Activated naive CD8-positive, alpha-beta T cell treated with anti-CD3 and anti-CD28 coated beads, Interleukin-2, amount 50 U/mL, for 16 hours (primary cell): ENCODE measurements around the gene PREX1.

ENCODE experiments used
- DNase-seq: peaks from one replicate; pipeline ENCODE4 v3.0.0-alpha.2; 2020; ENCODE audit warnings: low read depth, low spot score

PREX1 gene

DNA sequence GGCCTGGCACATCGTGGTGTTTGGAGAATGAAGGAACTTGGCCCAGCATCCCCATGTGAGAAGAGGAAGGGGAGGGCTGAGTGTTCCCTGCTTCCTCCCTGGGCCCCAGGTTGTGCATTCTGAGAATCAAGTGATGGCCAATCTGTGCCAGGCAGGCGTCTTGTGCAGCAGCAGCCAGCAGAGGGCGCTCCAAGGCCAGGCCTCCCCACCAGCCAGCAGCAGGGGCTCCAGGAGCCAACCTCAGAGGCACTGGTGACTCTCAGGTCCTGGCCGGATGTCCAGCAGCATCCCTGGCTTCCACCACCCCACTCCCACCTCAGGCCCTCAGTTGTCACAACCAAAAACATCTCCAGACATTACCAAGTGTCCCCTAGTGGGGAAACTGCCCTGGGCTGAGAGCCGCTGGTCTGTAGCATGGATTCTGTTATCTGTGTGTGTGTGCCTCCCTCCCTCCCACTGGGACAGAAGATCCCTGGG is 192.0 kb downstream of the PREX1 start:
- DNase-seq = peak; percentile 50

DNA sequence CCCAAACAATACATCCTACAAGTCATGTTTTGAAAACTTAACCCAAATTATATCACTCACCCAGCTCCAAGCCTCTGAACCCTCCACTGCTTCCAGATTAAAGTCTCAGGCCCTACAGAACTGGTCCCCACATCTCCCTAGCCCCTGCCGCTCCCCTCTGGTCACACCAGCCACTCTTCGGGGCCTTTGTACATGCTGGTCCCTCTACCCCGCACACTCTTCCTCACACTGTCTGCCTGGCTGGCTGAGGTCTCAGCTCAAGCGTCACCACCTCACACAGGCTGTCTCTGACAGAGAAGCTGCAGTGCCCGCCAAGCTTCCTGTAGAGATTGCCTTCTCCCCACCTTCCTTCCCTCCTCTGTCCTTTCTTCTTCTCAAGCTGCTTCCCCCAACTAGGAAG is 192.4 kb downstream of the PREX1 start:
- no peak for DNase-seq

- no peak for DNase-seq
These were observed 193.2 kb downstream of the PREX1 start for GRCh38 chr20:48634641-48635040.

GRCh38 chr20:48633620-48634257 is 194.1 kb downstream of the PREX1 start:
- no peak for DNase-seq

DNA sequence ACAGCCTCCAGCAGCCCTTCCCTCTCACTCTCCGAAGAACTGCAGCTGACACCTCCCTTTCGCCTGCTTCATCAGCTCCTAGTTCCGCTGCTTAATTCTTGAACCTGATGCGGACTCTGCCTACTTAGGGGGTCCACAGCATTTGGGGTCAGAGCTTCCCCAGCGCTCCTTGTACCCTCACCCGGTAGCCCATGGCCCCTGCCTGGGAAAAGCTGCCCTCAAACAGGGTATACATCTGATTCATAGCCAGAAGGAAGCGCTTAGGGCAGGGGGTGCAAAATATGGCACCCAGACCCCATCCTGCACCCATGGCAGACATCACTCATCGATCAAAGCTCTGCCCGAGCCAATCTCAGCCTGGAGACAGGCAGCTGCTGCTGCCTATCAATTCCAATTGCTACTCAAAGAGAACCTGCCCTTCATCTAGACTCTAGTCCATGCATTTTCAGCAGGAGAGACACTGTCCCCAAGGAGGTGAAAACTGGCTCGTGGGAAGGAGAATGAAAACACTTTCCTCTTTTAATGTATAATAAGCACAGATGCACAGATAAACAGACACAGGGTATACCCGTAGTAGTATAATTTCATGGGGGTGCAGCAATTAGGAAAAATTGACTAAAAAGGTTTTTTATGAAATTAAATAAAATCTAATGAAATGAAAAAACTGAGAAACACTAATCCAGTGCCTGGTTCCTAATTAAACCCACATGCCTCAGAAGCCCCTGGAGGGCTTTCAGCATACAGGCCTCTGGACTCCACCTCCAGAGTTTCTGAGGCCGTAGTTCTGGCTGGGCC is 194.8 kb downstream of the PREX1 start:
- DNase-seq = no peak

DNA sequence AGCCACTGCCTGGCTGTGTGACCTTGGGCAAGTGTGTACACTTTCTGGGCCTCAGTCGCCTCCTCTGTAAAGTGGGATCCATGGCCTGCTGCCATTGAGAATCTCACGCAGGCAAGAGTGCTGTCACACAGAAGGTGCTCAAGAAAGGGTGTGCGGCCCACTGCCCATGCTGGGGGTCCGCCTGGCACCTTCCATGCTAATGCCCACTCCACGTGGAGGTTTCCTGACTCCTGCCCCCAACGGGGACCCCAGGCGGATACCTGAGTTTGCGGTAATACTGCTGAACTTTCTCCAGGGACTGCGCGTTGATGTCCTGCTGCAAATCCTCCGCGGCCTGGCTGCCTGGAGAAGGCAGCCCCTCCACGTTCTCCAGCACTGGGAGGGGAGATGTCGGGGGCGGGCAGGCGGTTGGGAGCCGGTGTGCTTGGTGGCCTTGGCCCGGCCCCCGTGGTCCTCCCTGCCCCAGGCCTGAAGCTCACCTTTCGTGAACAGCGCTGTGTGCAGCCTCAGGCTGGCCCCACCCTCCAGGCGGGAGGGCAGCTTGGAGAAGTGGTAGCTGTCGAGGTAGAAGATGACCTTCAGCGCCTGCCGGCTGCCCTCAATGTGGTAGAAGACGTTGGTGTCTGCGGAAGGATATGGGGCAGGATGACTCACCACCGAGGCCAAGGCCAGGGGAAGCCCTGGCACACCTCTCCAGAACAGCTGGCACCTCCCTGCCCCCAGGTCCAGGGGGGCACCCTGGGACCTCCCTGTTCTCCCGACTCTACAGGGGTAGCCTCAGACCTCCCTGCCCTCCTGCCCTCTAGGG is 195.6 kb downstream of the PREX1 start:
- DNase-seq = no peak

GRCh38 chr20:48631114-48632016 is 196.4 kb downstream of the PREX1 start:
- DNase-seq = no peak

DNA sequence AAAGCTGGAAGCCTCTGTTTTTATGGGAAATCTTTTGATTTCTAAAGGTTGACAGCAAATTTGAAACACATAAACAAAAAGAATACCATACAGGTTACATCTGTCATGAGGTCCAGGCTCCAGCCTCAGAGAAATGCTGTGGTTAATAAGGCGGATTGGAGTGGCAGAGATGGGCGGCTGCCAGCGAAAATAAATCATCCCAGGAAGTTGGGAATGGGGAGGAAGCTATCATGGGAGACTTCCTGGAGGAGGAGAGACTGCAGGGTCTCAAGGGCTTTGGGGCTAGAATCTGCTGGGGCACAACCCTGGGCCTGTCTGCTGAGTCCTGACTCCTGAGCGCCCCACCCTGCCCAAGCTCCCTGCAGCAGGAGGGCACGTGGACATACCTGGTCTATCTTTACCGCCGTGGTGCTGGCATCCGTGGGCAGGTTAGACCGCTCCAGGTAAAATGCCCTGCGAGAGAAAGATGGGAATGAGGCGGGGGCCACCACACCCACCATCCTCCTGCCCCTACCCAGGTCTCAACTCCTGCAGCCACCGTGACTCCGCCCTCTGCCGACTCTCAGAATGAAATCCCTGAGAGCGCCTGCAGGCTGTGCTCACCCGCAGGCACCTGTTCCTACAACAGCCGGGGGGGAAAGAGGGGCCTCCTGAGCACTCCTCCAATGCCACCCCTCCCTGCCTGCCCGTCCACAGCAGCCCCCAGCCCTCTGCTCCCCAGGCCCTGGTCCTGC is 197.3 kb downstream of the PREX1 start:
- DNase-seq = no peak

DNA sequence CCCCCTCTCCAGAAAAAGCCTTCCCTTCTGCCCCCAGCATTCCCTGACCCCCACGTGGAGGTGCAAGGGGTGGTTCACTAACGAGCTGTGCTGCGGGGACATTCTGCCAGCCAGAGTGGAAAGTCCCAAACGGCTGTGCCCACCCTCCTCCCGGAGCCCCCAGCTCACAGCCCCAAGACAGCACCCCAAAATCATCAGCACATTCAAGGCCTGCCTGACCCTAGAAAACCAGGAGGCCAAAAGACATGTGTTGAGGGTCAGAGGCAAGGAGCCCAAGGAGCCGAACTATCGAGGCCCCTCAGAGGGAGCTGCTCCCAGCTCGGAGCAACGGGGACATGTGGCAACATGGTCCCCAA is 197.9 kb downstream of the PREX1 start:
- DNase-seq = no peak

DNA sequence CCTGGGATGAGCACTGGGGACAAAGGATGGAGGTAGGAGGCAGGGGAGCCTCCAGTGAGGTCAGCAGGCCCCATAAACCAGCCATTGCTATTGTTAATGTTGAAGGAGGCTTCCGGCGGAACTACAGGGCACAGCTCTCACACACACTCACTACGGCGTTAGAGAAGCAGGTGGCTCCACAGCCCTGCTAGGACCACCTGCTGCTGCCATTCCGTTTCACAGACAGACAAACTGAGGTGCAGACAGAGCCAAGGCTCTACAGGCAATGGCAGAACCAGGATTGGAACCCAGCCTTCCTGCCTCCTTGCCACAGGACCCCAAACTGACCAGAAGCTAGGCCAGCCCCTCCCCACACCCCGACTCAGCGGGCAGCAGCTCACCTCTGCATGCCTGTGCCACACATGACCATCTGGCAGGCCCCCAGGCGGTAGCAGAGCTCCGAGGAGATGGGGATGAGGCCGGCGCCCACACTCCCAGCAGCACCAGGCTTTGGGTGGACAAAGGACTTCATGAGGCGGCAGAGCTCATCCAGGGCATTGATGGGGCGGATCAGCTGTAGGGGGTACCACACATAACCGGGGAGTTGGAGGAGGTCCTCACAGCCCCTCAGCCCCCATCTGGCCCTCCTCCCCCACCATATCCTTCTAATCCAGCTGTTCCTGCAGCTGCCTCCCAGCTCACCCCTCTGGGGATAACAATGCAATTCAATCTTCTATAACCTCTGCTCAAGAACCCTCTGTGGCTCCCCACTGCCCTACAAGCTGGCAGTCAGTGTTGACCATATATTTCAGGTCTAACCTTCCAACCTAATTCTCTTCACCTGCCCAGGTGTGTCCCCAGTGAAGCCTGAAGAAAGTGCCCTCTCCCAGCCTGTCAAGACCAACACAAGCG is 198.5 kb downstream of the PREX1 start:
- no peak for DNase-seq

GRCh38 chr20:48627737-48628128 is 200.1 kb downstream of the PREX1 start:
- DNase-seq = no peak

GRCh38 chr20:48626938-48627736 is 200.7 kb downstream of the PREX1 start:
- DNase-seq = no peak

- DNase-seq = no peak
These were observed 201.4 kb downstream of the PREX1 start for GRCh38 chr20:48626226-48626937.

DNA sequence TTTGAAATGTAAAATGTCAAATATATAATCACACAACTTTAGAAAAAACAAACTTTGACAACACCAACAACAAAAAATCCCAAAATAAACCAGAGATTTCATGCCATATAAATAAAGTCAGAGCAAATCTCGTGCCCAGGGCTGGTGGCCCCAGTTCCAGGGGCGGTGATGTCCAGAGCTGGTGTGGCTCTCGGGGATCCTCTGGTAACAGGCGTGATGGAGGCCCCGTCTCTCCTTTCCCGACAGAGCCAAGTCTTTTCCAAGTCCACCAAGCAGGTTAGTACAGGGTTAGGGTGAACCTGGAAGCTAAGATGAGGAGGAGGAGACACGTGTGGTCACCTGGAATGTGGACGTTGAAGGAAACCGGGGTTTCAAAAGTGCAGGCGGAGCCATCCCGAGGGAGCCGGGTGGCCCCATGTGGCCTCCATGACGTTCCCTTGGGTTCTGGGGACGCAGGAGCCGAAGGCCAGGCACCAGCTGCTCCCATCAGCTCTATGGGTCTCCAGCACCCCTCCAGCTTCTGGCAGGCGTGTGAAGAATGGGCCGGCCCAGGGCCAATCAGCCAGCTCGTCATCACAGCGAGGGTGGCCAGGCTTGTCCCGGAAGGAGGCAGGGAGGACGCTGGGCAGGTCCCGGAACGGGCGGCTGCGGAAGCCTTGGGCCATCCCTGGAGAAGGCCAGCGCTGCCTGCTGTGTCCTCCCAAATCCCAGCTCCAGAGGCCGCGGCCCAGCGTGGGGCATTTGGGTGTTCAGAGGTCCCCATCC is 202.5 kb downstream of the PREX1 start:
- no peak for DNase-seq

DNA sequence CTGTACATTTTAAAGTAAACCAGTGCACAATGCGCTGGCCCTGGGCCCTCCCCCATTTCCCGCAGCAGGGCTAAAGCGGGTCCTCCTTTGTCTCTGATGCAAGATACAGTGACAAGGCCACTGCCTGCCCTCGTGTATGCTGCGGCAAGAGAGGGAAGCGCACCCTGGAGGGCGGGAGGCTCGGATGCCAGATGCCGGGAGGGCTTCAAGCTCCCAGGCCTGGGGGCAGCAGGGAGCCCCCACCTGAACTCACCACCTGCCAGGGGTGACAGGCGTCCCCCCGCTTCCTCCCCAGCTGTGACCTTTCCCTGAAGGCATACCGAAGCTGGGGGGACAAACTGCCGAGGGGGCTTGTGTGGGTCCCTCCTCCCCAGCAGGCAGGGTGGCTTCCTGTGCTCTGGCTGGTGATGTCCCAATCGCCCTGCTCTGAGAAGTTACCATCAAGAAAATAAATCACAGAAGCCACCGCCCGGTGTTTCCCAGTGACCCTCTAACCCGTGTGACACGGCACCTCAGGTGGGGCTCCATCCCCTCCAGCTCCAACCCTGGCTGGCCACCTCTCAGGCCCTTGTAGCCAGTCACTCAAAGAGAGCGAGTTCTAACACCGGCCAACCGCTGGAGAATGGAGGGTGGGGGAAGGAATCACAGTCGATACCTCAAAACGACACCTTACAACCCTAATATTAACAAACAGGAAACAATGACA is 203.3 kb downstream of the PREX1 start:
- DNase-seq = no peak

DNA sequence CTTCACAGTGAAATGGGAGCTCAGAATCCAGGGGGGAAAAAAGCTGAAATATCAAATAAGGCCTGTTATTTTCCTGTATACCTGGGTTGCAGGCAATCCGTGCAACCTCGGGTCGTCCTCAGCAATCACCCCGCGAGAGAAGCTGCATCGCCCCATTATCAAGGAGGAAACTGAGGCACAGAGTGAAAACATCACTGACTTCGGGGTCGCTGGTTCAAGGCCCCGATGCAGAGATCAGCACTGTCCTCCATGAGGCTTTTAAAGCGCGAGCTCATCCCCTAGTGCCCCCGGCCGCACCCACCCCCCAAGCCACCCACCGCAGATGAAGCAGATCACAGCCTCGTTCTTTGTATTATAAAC is 203.9 kb downstream of the PREX1 start:
- DNase-seq = no peak
